Keratinocyte (primary cell): ENCODE measurements around the gene CDKN3. TPM values are rescaled to one million over a fixed set of nuclear protein-coding genes. Genes with fewer than 3 reads are reported as not detected.

Experiments
- DNase-seq: peaks from one replicate; pipeline ENCODE4 v3.0.0-alpha.2; 2011; ENCODE audit warnings: low read depth, missing footprints, low spot score
- FAIRE-seq: peaks from 2 replicates; lab custom pipeline; 2011; peaks lifted over from hg19 to GRCh38; lab: Jason Lieb, UNC
- H2AFZ ChIP-seq: 2 replicates; pipeline ENCODE4 v1.6.0; 2012; ENCODE audit warnings: low read length, control low read depth, inconsistent platforms; ENCODE audit not compliant: control insufficient read depth
- H3K27ac ChIP-seq: 2 replicates; pipeline ENCODE4 v1.5.1; 2011; ENCODE audit warnings: low read length; ENCODE audit not compliant: control insufficient read depth, insufficient read depth
- H3K27me3 ChIP-seq: 3 replicates; pipeline ENCODE4 v1.6.0; 2011; ENCODE audit warnings: low read length; ENCODE audit not compliant: control insufficient read depth, insufficient read depth; ENCODE audit errors: extremely low read depth
- H3K36me3 ChIP-seq, 2 experiments: 2 replicates in 1 of 2; 3 replicates in 1 of 2; pipeline ENCODE4 v1.5.1; 2011; ENCODE audit warnings: low read length in 2 of 2, mild to moderate bottlenecking in 1 of 2; ENCODE audit not compliant: control insufficient read depth in 2 of 2, insufficient read depth in 2 of 2; ENCODE audit errors: extremely low read depth in 1 of 2
- H3K4me1 ChIP-seq: 3 replicates; pipeline ENCODE4 v1.5.1; 2011; ENCODE audit warnings: low read length; ENCODE audit not compliant: control insufficient read depth, insufficient read depth; ENCODE audit errors: extremely low read depth
- H3K4me2 ChIP-seq: 3 replicates; pipeline ENCODE4 v1.6.0; 2011; ENCODE audit warnings: low read depth, low read length; ENCODE audit not compliant: control insufficient read depth, insufficient read depth; ENCODE audit errors: extremely low read depth
- H3K4me3 ChIP-seq, 3 experiments: fragments of 200-600 bp in 1 of 3; sonication (generic) in 1 of 3; 2 replicates in 2 of 3; 3 replicates in 1 of 3; pipeline ENCODE4 v1.5.1; 2011 to 2016; ENCODE audit warnings: low read length in 3 of 3, mild to moderate bottlenecking in 3 of 3, control low read depth in 2 of 3, inconsistent platforms in 1 of 3, low read depth in 1 of 3, mixed read lengths in 1 of 3, mixed run types in 1 of 3, moderate library complexity in 1 of 3; ENCODE audit not compliant: control insufficient read depth in 2 of 3, insufficient read depth in 2 of 3; ENCODE audit errors: extremely low read depth in 1 of 3
- H3K79me2 ChIP-seq: 2 replicates; pipeline ENCODE4 v1.6.0; 2012; ENCODE audit warnings: low read length; ENCODE audit not compliant: control insufficient read depth, insufficient read depth
- H3K9ac ChIP-seq: 3 replicates; pipeline ENCODE4 v1.6.0; 2011; ENCODE audit warnings: low read length; ENCODE audit not compliant: control insufficient read depth, insufficient read depth; ENCODE audit errors: extremely low read depth
- H3K9me1 ChIP-seq: 3 replicates; pipeline ENCODE4 v1.6.0; 2011; ENCODE audit warnings: low read length; ENCODE audit not compliant: control insufficient read depth, insufficient read depth; ENCODE audit errors: extremely low read depth
- H3K9me3 ChIP-seq: 2 replicates; pipeline ENCODE4 v1.5.1; 2012; ENCODE audit warnings: low read depth, low read length; ENCODE audit not compliant: control insufficient read depth
- H4K20me1 ChIP-seq: 3 replicates; pipeline ENCODE4 v1.6.0; 2011; ENCODE audit warnings: low read length; ENCODE audit not compliant: control insufficient read depth, insufficient read depth; ENCODE audit errors: extremely low read depth
- CTCF ChIP-seq, 3 experiments: IDR thresholded peaks in 1 of 3; conservative IDR thresholded peaks in 1 of 3; optimal IDR thresholded peaks in 1 of 3; 2 replicates in 2 of 3; 3 replicates in 1 of 3; pipeline versions ENCODE3 to v1.5.1; 2011; ENCODE audit warnings: low read length in 3 of 3, mild to moderate bottlenecking in 3 of 3, moderate library complexity in 2 of 3, control low read depth in 1 of 3, inconsistent platforms in 1 of 3; ENCODE audit not compliant: insufficient read depth in 2 of 3; ENCODE audit errors: extremely low read depth in 1 of 3
- EZH2 ChIP-seq: IDR thresholded peaks from one replicate; pipeline ENCODE4 v1.6.1; 2012; ENCODE audit warnings: inconsistent platforms, mild to moderate bottlenecking, low read length, moderate library complexity
- dilution Hi-C: fragments of 300-500 bp; cut with MboI; formaldehyde crosslinking; loops from one replicate; pipeline ENCODE4 v1.7.0; 2020; ENCODE audit warnings: low sequenced_read_pairs; ENCODE audit not compliant: extremely low pct_ligation_motif_present
- polyA plus RNA-seq, 5 experiments: library from polyadenylated mRNA; depleted of rRNA in 3 of 5; stranded (reverse) in 3 of 5; stranded (forward) in 1 of 5; unstranded in 1 of 5; fragments of >200 nt; gene quantifications; 1 replicate in 1 of 5; 2 replicates in 3 of 5; 3 replicates in 1 of 5; pipeline versions ENCODE4 v1.2.1 to v1.2.3, GENCODE V29; 2011 to 2012; ENCODE audit warnings: missing spikeins in 2 of 5, low read depth in 1 of 5, low replicate concordance in 1 of 5

The CDKN3 gene
- polyA plus RNA-seq, 1 donor (not counting 4 experiments of a cell fraction or from before 2014, with no cell fraction given), result 51.6 TPM

GRCh38 chr14:54381821-54382220 lies 15.0 kb upstream of the CDKN3 start:
- Histone ChIP-seq H3K36me3 (no peaks in the 10 kb centered on the region), H2AFZ (no peak overlapping the region), H3K9me3 (no peaks in the 10 kb centered on the region), H3K9me1 (no peaks in the 10 kb centered on the region), H3K79me2 (no peaks in the 10 kb centered on the region), H3K27ac (no peak overlapping the region), H3K27me3 (peaks cover 19% of the 10 kb centered on the region), H4K20me1 (no peaks in the 10 kb centered on the region), H3K4me2 (no peak overlapping the region), H3K4me1 (no peaks in the 10 kb centered on the region), H3K4me3 (no peak overlapping the region), H3K9ac (no peak overlapping the region)
- no peak for TF ChIP-seq EZH2
- no peak for TF ChIP-seq CTCF (optimal IDR thresholded peaks at IDR 0.05 in 1 of 3, IDR thresholded peaks at IDR 0.05 in 1 of 3, conservative IDR thresholded peaks at IDR 0.05 in 1 of 3; ENCODE audit: extremely low read depth in 1 of 3, insufficient read depth in 2 of 3, low read length in 3 of 3)
- dilution Hi-C loops, result no loop called here
- no peak for DNase-seq
- no peak for FAIRE-seq

- dilution Hi-C loops, result no loop called here
- Histone ChIP-seq H2AFZ (no peak overlapping the region), H3K4me1 (no peaks in the 10 kb centered on the region), H4K20me1 (no peaks in the 10 kb centered on the region), H3K27ac (no peak overlapping the region), H3K9me3 (no peaks in the 10 kb centered on the region), H3K9ac (no peak overlapping the region), H3K79me2 (no peaks in the 10 kb centered on the region), H3K4me3 (no peak overlapping the region), H3K27me3 (peaks cover 16% of the 10 kb centered on the region), H3K9me1 (no peaks in the 10 kb centered on the region), H3K36me3 (no peaks in the 10 kb centered on the region), H3K4me2 (no peak overlapping the region)
- no peak for FAIRE-seq
- no peak for DNase-seq
- TF ChIP-seq CTCF (optimal IDR thresholded peaks at IDR 0.05 in 1 of 3, IDR thresholded peaks at IDR 0.05 in 1 of 3, conservative IDR thresholded peaks at IDR 0.05 in 1 of 3; ENCODE audit: extremely low read depth in 1 of 3, insufficient read depth in 2 of 3, low read length in 3 of 3) (no peak), EZH2 (no peak)
Measured at GRCh38 chr14:54383835-54384234, 13.0 kb upstream of the CDKN3 start.
